HG02870 (cell line): ENCODE measurements around the gene LRRK2.

Source experiments
- ATAC-seq: cut with Tn5 transposase; IDR thresholded peaks from one replicate; pipeline ENCODE4 v1.9.1; 2021; ENCODE audit warnings: mild to moderate bottlenecking, moderate library complexity; ENCODE audit not compliant: unreplicated experiment

The LRRK2 gene

GRCh38 chr12:40224439-40225291 lies at the start of gene LRRK2:
LRRK2 (plus strand) TSS chr12:40224997; CDS start chr12:40225132, 135 bp downstream.
- peak; percentile 40 for ATAC-seq

GRCh38 chr12:40175045-40175444 lies 49.8 kb upstream of the LRRK2 start:
- ATAC-seq, result no peak

- ATAC-seq, result no peak
These were observed 49.3 kb upstream of the LRRK2 start for GRCh38 chr12:40175489-40175888.

GRCh38 chr12:40178701-40179100 lies 46.1 kb upstream of the LRRK2 start:
- ATAC-seq, result no peak

- ATAC-seq, result no peak
These were observed 43.3 kb upstream of the LRRK2 start for GRCh38 chr12:40181490-40181889.

- no peak for ATAC-seq
These were observed 41.1 kb upstream of the LRRK2 start for GRCh38 chr12:40183715-40184114.

GRCh38 chr12:40184493-40185302 lies 40.1 kb upstream of the LRRK2 start:
- no peak for ATAC-seq

- no peak for ATAC-seq
These were observed 39.5 kb upstream of the LRRK2 start for GRCh38 chr12:40185303-40185693.

GRCh38 chr12:40188558-40189320 lies 36.1 kb upstream of the LRRK2 start:
- no peak for ATAC-seq

- peak; percentile 97 for ATAC-seq
These were observed 32.0 kb upstream of the LRRK2 start for GRCh38 chr12:40192704-40193255.

- ATAC-seq, result no peak
These were observed 30.0 kb upstream of the LRRK2 start for GRCh38 chr12:40194846-40195245.

- ATAC-seq, result no peak
These were observed 27.2 kb upstream of the LRRK2 start for GRCh38 chr12:40197590-40197989.

- no peak for ATAC-seq
These were observed 26.2 kb upstream of the LRRK2 start for GRCh38 chr12:40198601-40199000.

- no peak for ATAC-seq
These were observed 22.4 kb upstream of the LRRK2 start for GRCh38 chr12:40202095-40203059.

- ATAC-seq, result no peak
These were observed 21.8 kb upstream of the LRRK2 start for GRCh38 chr12:40203060-40203430.

- no peak for ATAC-seq
These were observed 20.5 kb upstream of the LRRK2 start for GRCh38 chr12:40204337-40204736.

- no peak for ATAC-seq
These were observed 17.2 kb upstream of the LRRK2 start for GRCh38 chr12:40207551-40207950.

- ATAC-seq, result peak; percentile 92
These were observed 15.9 kb upstream of the LRRK2 start for GRCh38 chr12:40208707-40209446.

GRCh38 chr12:40209886-40210285 lies 14.9 kb upstream of the LRRK2 start:
- no peak for ATAC-seq
